NCI-H1436 (cell line): Measurements from ENCODE around the gene PPRC1.
A peak's percentile ranks its signal among the peaks of the same experiment; 100 is the strongest.
"Not testable (repeated sequence)": the region's sequence is repeated elsewhere in the genome, so short reads cannot be mapped to it uniquely, and the experiment has no call there.

Experiments used
- DNase-seq: peaks from one replicate; lab custom pipeline; 2025; lab: John Stamatoyannopoulos, UW

Gene PPRC1

GRCh38 chr10:102150970-102151773 is 18.3 kb downstream of the PPRC1 start:
- no peak for DNase-seq

- peak; percentile 98 for DNase-seq
Observed at GRCh38 chr10:102151774-102152544, 19.1 kb downstream of the PPRC1 start, which contains the start of gene NOLC1. TSS of gene NOLC1 (plus strand) at chr10:102152389. CDS start at chr10:102152411, 22 bp downstream.

- no peak for DNase-seq
Observed at GRCh38 chr10:102152545-102152890, 19.7 kb downstream of the PPRC1 start.

- DNase-seq, result no peak
Observed at GRCh38 chr10:102153093-102153620, 20.3 kb downstream of the PPRC1 start.

- DNase-seq, result no peak
Observed at GRCh38 chr10:102154466-102155116, 21.8 kb downstream of the PPRC1 start.

GRCh38 chr10:102157224-102157623 is 24.4 kb downstream of the PPRC1 start:
- DNase-seq, result no peak

- DNase-seq, result no peak
Observed at GRCh38 chr10:102159051-102159597, 26.3 kb downstream of the PPRC1 start.

GRCh38 chr10:102159831-102160230 is 27.0 kb downstream of the PPRC1 start:
- no peak for DNase-seq

- no peak for DNase-seq
Observed at GRCh38 chr10:102163342-102163989, 30.6 kb downstream of the PPRC1 start.

DNA sequence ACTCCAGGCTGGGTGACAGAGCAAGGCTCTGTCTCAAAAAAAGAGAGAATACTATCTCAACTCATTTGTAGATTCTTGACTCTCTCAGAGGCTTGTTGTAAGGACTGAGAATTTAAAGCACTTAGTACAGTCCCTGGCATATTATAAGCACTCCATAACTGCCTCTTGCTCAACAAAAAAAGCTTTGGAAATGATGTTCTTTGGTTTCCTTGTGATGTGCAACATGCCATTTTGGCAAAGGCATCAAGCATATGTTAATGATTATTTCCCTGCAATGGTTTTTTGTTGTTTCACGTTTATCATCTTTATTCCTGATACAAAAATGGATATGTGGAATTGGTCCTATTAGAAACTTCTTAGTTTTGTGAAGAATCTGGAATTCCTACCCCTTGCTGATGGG is 35.0 kb downstream of the PPRC1 start:
- DNase-seq, result no peak

- DNase-seq, result no peak
Observed at GRCh38 chr10:102170602-102171001, 37.8 kb downstream of the PPRC1 start.

DNA sequence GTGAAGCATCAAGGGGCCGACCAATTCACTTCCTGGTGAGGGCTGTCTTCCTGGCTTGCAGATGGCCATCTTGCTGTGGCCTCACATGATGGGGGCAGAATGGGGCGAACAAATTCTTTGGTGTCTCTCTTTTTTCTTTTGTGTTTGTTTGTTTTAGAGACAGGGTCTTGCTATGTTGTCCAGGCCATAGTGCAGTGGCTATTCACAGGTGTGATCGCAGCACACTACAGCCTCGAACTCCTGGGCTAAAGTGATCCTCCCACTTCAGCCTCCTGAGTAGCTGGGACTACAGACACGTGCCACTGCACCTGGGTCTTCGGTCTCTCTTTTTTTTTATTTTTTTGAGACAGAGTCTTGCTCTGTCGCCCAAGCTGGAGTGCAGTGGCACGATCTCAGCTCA is 39.4 kb downstream of the PPRC1 start:
- DNase-seq, result no peak

DNA sequence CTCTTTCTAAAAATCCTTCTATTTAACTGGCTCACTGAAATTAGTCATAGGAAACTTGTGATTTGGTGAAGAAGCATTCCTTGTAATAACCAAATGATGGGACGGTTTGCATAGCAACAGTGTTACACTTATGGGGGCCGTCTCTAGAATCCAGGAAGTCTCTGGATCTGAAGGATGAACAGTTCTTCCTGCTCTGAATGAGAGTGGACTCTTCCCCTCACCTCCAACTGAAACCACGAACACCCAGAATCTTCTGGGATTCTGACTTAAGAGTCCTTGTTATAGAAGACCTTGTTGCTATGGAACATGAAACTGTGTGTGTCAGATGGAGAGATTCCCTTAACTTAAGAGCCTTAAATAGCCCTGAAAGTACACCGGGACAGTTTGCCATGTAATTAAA is 42.6 kb downstream of the PPRC1 start:
- no peak for DNase-seq

- DNase-seq, result no peak
Observed at GRCh38 chr10:102184606-102185005, 51.8 kb downstream of the PPRC1 start.

- no peak for DNase-seq
Observed at GRCh38 chr10:102185272-102185671, 52.4 kb downstream of the PPRC1 start.

DNA sequence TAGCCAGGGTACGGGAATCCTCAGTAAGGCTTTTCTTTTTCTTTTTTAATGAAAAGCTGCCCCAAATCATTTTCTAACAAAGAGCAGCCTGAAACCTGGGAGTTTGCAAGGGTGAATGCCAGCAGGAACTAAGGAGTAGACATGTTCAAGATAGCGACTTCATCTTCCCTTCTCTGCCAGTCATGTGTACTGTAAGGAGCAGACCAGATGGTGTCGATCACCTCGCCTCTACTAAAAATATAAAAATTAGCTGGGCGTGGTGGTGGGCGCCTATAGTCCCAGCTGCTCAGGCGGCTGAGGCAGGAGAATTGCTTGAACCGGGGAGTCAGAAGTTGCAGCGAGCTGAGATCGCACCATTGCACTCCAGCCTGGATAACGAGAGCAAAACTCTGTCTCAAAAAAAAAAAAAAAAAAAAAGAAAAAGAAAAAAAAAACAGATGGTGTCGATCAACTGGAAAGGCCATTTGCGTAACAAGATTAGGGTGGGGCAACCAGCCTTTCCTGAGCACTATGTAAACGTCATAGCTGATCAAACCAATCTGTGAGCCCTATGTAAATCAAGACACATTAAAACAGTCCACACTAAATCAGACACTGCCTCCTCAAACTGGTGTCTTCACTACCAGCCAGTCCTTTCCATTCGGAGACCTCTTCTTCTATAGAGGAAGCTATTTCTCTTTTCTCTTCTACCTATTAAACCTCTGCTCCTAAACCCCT is 53.1 kb downstream of the PPRC1 start:
- no peak for DNase-seq

DNA sequence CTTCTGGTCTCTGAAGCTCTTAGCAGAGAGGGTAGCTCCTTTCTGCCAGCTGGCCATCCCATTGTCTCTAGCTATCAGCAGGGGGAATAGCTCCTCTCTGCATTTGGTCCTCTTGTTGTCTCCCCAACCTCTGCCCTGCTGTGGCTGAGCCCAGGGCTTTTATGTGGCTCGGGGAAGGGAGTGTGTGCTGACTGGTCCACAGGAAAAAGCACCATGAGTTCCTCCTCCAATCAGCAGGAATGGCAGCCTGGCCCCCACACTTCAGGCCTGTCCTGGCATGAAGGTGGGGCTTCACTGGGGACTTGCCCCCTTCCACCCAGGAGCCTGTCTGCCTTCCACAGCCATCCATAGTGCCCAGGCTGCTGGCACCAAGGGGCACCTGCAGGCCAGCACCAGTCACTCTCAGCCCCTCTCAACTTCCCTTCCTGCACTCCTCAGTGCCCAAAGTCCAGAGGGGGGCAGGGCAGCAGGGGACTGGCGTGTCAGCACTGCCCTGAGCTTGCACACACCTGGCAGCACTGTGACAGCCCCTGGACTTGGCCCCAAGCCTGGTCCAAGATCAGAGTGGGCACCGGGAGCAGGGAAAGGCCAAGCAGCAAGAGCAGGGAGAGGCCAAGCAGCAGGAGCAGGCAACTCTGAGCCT is 55.6 kb downstream of the PPRC1 start:
- DNase-seq, result no peak

DNA sequence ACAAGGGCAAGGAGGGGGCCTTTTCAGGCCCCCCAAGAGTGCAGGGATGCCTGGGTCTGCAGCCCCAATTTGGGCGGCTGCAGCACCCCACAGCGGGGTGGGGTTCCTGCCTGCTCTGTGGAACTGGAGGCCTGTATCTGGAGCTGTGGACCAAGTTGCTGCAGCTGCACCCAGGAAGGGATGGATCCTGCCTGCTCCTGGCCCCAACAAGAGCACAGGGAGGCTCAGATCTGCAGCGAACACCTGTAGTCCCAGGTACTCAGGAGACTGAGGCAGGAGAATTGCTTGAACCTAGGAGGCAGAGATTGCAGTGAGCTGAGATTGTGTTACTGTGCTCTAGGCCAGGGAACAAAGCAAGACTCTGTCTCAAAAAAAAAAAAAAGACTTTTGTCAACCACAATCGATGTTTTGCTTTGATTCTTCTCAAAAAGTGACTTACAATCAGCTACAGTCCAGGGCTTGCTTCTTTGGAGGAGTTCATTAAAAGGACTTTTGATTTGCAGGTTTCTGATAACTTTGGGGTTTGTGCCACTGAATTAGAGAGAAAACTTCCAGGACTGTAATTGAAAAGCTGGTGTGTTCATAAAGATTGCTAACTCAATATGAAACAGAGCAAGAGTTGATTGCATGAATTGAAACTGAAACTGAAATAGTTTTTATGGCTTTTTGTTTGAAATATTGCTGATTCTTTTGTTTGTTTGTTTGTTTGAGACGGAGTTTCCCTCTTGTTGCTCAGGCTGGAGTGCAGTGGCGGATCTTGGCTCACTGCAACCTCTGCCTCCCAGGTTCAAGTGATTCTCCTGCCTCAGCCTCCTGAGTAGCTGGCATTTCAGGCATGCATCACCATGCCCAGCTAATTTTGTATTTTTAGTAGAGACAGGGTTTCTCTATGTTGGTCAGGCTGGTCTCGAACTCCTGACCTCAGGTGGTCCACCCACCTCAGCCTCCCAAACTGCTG is 56.4 kb downstream of the PPRC1 start:
- not testable (repeated sequence) for DNase-seq

- no peak for DNase-seq
Observed at GRCh38 chr10:102191956-102192355, 59.1 kb downstream of the PPRC1 start.
